Prostate gland (tissue), 2 donors: ENCODE measurements around the gene OR6V1.

Experiments
- POLR2AphosphoS5 ChIP-seq: sonication (generic); formaldehyde crosslinking; IDR thresholded peaks from one replicate; pipeline ENCODE4 v1.6.1; 2017; ENCODE audit warnings: antibody characterized with exemption
- TF ChIP-seq, protein P1 (sequence below), 4 experiments: fragments of 200-600 bp in 2 of 4; fragments of 450-650 bp in 2 of 4; sonication (generic) in 2 of 4; IDR thresholded peaks; 1 replicate in 3 of 4; 2 replicates in 1 of 4; pipeline ENCODE4 v1.5.1; 2016 to 2019; ENCODE audit warnings: antibody characterized with exemption in 4 of 4, mild to moderate bottlenecking in 2 of 4, moderate library complexity in 2 of 4

DNA sequence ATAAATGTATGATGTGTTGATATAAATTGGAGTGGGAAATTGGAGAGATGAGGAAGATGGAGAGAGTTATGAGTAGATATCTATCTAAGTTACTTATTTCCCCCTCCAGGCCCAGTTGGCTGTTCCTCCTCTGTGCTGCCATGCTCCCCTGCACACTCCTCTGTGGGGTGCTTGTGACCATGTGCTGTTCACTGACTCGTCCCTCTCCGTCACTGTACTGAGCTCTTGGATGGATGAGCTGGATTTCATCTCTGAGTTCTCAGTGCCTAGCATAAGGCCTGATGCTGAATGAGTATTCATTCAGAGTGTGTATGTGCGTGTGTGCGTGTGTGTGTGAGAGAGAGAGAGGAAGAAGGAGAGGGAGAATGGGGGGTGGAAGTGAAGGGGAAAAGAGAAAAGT, 39.7 kb upstream of the OR6V1 start:
- TF ChIP-seq, protein P1, sequence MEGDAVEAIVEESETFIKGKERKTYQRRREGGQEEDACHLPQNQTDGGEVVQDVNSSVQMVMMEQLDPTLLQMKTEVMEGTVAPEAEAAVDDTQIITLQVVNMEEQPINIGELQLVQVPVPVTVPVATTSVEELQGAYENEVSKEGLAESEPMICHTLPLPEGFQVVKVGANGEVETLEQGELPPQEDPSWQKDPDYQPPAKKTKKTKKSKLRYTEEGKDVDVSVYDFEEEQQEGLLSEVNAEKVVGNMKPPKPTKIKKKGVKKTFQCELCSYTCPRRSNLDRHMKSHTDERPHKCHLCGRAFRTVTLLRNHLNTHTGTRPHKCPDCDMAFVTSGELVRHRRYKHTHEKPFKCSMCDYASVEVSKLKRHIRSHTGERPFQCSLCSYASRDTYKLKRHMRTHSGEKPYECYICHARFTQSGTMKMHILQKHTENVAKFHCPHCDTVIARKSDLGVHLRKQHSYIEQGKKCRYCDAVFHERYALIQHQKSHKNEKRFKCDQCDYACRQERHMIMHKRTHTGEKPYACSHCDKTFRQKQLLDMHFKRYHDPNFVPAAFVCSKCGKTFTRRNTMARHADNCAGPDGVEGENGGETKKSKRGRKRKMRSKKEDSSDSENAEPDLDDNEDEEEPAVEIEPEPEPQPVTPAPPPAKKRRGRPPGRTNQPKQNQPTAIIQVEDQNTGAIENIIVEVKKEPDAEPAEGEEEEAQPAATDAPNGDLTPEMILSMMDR (IDR thresholded peaks at IDR 0.05) = no peak
- TF ChIP-seq POLR2AphosphoS5 = no peak
